ENCODE data around the gene HPS4.

DNA sequence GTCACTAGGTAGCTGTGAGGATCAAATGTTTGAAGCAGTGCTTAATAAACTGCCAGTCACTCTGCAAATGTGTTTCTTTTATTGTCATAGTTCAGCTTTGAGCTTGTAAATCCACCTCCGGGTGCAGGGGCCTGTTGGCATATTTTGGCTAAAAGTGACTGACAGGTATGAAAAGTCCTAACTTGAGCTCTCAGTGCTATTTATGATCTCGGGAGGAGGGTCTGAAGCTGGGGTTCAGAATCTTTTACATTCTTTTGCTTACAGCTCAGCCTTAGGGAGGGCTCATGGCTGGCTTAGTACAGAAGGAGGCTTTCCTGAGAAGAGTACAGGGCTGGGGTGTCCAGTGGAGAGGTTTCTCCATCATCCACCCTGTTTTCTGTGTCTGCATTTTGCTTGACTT lies 53.0 kb downstream of the HPS4 start:
- TF ChIP-seq CTCF (IDR thresholded peaks at IDR 0.05), result no peak
- no peak for TF ChIP-seq POLR2A (IDR thresholded peaks at IDR 0.05)

Data from body of pancreas (tissue), 4 donors.